ENCODE results near the gene GRID2. TPM values are rescaled to one million over a fixed set of nuclear protein-coding genes. Genes with fewer than 3 reads are reported as not detected.

GRID2 gene
- total RNA-seq, 2 donors from 2014 or later = not detected

GRCh38 chr4:92812652-92813051, 508.9 kb downstream of the GRID2 start:
- intact Hi-C loops (cut with DNase I) = no loop called here
- Histone ChIP-seq H3K9me3 (no peaks in the 10 kb centered on the region), H3K36me3 (no peaks in the 10 kb centered on the region), H3K4me1 (no peaks in the 10 kb centered on the region), H3K9ac (ENCODE audit: low read depth in 2 of 2, low read length in 2 of 2) (no peak overlapping the region), H3K4me3 (no peak overlapping the region), H3K27me3 (no peaks in the 10 kb centered on the region), H3K27ac (no peak overlapping the region)
- no peak for DNase-seq
- no peak for TF ChIP-seq CTCF (IDR thresholded peaks at IDR 0.05)

DNA sequence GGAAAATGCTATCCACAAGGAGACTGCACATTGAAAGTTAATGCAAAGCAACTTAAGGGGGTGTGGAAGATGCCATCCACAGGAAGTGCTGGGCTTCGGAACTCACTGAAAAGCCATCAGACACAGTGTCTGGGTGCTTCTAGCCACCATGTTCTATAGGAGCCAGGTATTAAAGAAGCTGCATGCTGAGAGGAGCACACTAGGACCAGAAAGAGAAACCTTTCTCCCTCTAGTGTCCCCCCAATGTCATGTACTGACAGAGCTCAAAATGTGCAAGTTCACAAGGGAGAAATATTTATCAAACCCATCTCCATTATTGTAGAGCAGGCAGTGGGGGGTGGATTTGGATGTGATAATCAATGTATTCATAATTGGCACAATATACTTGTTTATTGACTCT, 510.9 kb downstream of the GRID2 start:
- intact Hi-C loops (cut with DNase I) = no loop called here
- no peak overlapping the region for H3K4me3 ChIP-seq
- no peak for TF ChIP-seq CTCF (IDR thresholded peaks at IDR 0.05)
- no peaks in the 10 kb centered on the region for H3K36me3 ChIP-seq
- no peak for DNase-seq
- H3K4me1 ChIP-seq = no peaks in the 10 kb centered on the region
- no peaks in the 10 kb centered on the region for H3K9me3 ChIP-seq
- no peak overlapping the region for H3K9ac ChIP-seq (ENCODE audit: low read depth in 2 of 2, low read length in 2 of 2)
- no peaks in the 10 kb centered on the region for H3K27me3 ChIP-seq
- no peak overlapping the region for H3K27ac ChIP-seq

DNA sequence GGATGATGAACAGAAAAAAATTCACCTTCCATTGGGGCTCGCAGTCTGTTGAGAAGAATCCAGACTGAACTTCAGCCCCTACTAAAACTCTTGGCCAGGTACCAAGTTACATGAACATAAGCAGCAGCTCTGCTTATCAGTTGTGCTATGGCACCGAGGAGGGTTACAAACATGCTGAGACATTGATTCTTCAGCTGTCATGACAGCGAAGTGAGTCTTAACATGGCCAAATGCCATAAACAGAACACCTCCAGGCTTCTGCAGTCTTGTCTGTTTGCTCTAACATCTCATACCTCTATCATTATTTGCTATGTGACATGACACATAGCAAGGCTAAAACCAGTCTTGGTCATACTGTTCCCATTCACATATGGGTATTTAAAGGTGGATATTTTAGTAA, 521.5 kb downstream of the GRID2 start:
- Histone ChIP-seq H3K27me3 (no peaks in the 10 kb centered on the region), H3K4me3 (no peak overlapping the region), H3K36me3 (no peaks in the 10 kb centered on the region), H3K9ac (ENCODE audit: low read depth in 2 of 2, low read length in 2 of 2) (no peak overlapping the region), H3K4me1 (no peaks in the 10 kb centered on the region), H3K9me3 (no peaks in the 10 kb centered on the region), H3K27ac (no peak overlapping the region)
- no peak for DNase-seq
- no peak for TF ChIP-seq CTCF (IDR thresholded peaks at IDR 0.05)
- intact Hi-C loops (cut with DNase I) = no loop called here

DNA sequence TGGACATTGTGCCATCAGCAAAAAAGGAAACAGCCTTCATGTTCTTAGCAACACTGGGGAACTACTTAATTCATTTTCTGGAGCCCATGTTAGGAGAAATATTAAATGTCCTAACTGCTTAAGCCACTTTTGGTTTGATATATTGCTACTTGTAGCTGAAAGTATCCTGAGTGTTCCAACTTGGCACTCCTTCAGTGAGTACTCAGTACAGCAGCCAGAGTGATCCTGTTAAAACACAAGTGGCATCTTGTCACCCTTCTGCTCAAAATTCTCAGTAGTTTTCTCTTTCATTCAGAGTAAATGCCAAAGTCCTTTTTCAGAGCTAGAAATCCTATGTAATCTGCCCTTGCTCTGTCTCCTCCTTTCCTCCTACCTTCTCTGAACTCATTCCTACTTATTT, 522.0 kb downstream of the GRID2 start:
- no peaks in the 10 kb centered on the region for H3K9me3 ChIP-seq
- intact Hi-C loops (cut with DNase I) = no loop called here

GRCh38 chr4:92830771-92831170, 527.0 kb downstream of the GRID2 start:
- Histone ChIP-seq H3K27me3 (no peaks in the 10 kb centered on the region), H3K4me3 (no peak overlapping the region), H3K27ac (no peak overlapping the region), H3K9me3 (no peaks in the 10 kb centered on the region), H3K4me1 (no peaks in the 10 kb centered on the region), H3K36me3 (no peaks in the 10 kb centered on the region), H3K9ac (ENCODE audit: low read depth in 2 of 2, low read length in 2 of 2) (no peak overlapping the region)
- intact Hi-C loops (cut with DNase I) = no loop called here
- DNase-seq = no peak
- no peak for TF ChIP-seq CTCF (IDR thresholded peaks at IDR 0.05)

More for the DNA sequence above, 522.0 kb downstream of the GRID2 start:
- no peak overlapping the region for H3K9ac ChIP-seq (ENCODE audit: low read depth in 2 of 2, low read length in 2 of 2)
- H3K36me3 ChIP-seq = no peaks in the 10 kb centered on the region
- no peak overlapping the region for H3K27ac ChIP-seq
- TF ChIP-seq CTCF (IDR thresholded peaks at IDR 0.05) = no peak
- no peak for DNase-seq
- H3K4me3 ChIP-seq = no peak overlapping the region
- H3K27me3 ChIP-seq = no peaks in the 10 kb centered on the region
- no peaks in the 10 kb centered on the region for H3K4me1 ChIP-seq

DNA sequence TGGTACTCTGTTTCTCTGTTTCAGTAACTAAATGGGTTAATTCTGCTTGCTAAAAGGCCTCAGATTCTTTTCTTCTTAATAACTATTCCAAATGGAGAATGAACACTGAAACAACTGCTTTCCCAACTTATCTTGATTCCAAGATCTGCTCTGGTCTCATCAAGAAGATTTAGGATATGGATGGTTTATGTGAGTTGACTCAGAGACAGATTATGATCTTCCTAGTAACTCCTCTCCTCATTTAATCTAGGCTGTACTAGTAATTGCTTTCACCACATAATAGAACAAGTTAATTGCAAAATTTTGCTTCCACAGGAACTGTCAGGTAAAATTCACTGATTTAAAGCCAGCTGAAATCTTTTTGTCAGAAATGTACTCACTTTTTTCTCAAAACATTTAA, 537.1 kb downstream of the GRID2 start:
- H3K9ac ChIP-seq (ENCODE audit: low read depth in 2 of 2, low read length in 2 of 2) = no peak overlapping the region
- H3K4me1 ChIP-seq = no peaks in the 10 kb centered on the region
- no peaks in the 10 kb centered on the region for H3K36me3 ChIP-seq
- H3K9me3 ChIP-seq = no peaks in the 10 kb centered on the region
- DNase-seq = no peak
- no peak overlapping the region for H3K27ac ChIP-seq
- intact Hi-C loops (cut with DNase I) = no loop called here
- H3K4me3 ChIP-seq = no peak overlapping the region
- no peaks in the 10 kb centered on the region for H3K27me3 ChIP-seq
- no peak for TF ChIP-seq CTCF (IDR thresholded peaks at IDR 0.05)
